OCI-LY3 (cell line): ENCODE measurements around the gene MRTFA.

ENCODE experiments used
- CTCF ChIP-seq: fragments of 200-600, 300-600 bp; sonication (generic); IDR thresholded peaks from 2 replicates; pipeline ENCODE4 v1.5.1; 2014; ENCODE audit warnings: antibody characterized with exemption, low read length, low read depth
- EZH2phosphoT487 ChIP-seq: fragments of 200-600 bp; shearing (Covaris generic); IDR thresholded peaks from 2 replicates; pipeline ENCODE4 v1.6.1; 2018; ENCODE audit warnings: antibody characterized with exemption, mixed run types, low read depth

GRCh38 chr22:40684728-40685127 lies 48.2 kb upstream of the MRTFA start:
- TF ChIP-seq CTCF = no peak
- no peak for TF ChIP-seq EZH2phosphoT487
